K562 (cell line): ENCODE results near the gene ERAL1. TPM values are rescaled to one million over a fixed set of nuclear protein-coding genes. Genes with fewer than 3 reads are reported as not detected.
A peak's percentile ranks its signal among the peaks of the same experiment; 100 is the strongest.

ENCODE experiments used
- ATAC-seq: fragments of 200-7000 bp; cut with Tn5 transposase; 3 replicates; pipeline ENCODE4 v1.9.1; 2020; ENCODE audit warnings: moderate library complexity
- BruUV-seq: library from RNA; stranded (reverse); fragments of 400-500 nt; replicated peaks from 2 replicates; lab custom pipeline; 2021; lab: Mats Ljungman, UMichigan
- CTCF ChIA-PET: fragments of 300-600 bp; formaldehyde crosslinking; extraction: SDS; loops from one replicate; lab custom pipeline; 2021; ENCODE audit warnings: low intra/inter-chr PET ratio; lab: Yijun Ruan, JAX
- POLR2A ChIA-PET: fragments of 300-600, 350-650 bp; sonication (Branson Sonifier 250); formaldehyde crosslinking; extraction: SDS; loops from one replicate; lab custom pipeline; 2021; ENCODE audit warnings: antibody characterized with exemption, inconsistent platforms; lab: Yijun Ruan, JAX
- DNase-seq, 4 experiments: peaks; one replicate each; pipeline versions ENCODE4 v3.0.0 to v3.0.0-alpha.2; 2011 to 2018; ENCODE audit warnings: low spot score in 3 of 4, mixed read lengths in 3 of 4; ENCODE audit errors: extremely low read depth in 1 of 4
- FAIRE-seq: peaks from 2 replicates; lab custom pipeline; 2011; peaks lifted over from hg19 to GRCh38; lab: Jason Lieb, UNC
- H2AFZ ChIP-seq: 2 replicates; pipeline ENCODE4 v1.6.0; 2011; ENCODE audit warnings: low read depth, low read length, control low read depth, inconsistent platforms
- H3K27ac ChIP-seq: fragments of 200-600 bp; 3 replicates; pipeline ENCODE4 v1.8.0; 2011; ENCODE audit warnings: low read depth, mild to moderate bottlenecking, control low read depth, inconsistent platforms, low read length, moderate library complexity, mixed read lengths; ENCODE audit errors: extremely low read depth
- H3K27me3 ChIP-seq, 2 experiments: fragments of 300-600 bp in 1 of 2; 2 replicates in 1 of 2; 3 replicates in 1 of 2; pipeline versions ENCODE4 v1.6.0 to v1.8.0; 2011; ENCODE audit warnings: inconsistent platforms in 2 of 2, low read length in 2 of 2, mild to moderate bottlenecking in 1 of 2, mixed read lengths in 1 of 2, moderate library complexity in 1 of 2; ENCODE audit not compliant: control insufficient read depth in 2 of 2, insufficient read depth in 2 of 2
- H3K36me3 ChIP-seq: fragments of 300-600 bp; 3 replicates; pipeline ENCODE4 v1.8.0; 2011; ENCODE audit warnings: mild to moderate bottlenecking, low read length, inconsistent platforms; ENCODE audit not compliant: control insufficient read depth, insufficient read depth
- H3K4me1 ChIP-seq, 2 experiments: fragments of 200-600 bp in 1 of 2; replicated peaks in 1 of 2; 2 replicates in 1 of 2; 3 replicates in 1 of 2; pipeline versions ENCODE4 v1.5.1 to v1.8.0; 2011; ENCODE audit warnings: inconsistent platforms in 2 of 2, low read length in 2 of 2, mild to moderate bottlenecking in 1 of 2, mixed read lengths in 1 of 2, moderate library complexity in 1 of 2; ENCODE audit not compliant: control insufficient read depth in 2 of 2, insufficient read depth in 2 of 2
- H3K4me2 ChIP-seq: 2 replicates; pipeline ENCODE4 v1.6.1; 2011; ENCODE audit warnings: low read length, control low read depth, inconsistent platforms, mixed read lengths; ENCODE audit not compliant: insufficient read depth
- H3K4me3 ChIP-seq: fragments of 200-600 bp; sonication (generic), shearing (Covaris generic); 2 replicates; pipeline ENCODE4 v1.5.1; 2016; ENCODE audit warnings: control low read depth, inconsistent platforms
- H3K79me2 ChIP-seq: fragments of 200-600 bp; 3 replicates; pipeline ENCODE4 v1.8.0; 2011; ENCODE audit warnings: low read length, inconsistent platforms; ENCODE audit not compliant: control insufficient read depth, insufficient read depth
- H3K9ac ChIP-seq, 2 experiments: 2 replicates each; pipeline versions ENCODE4 v1.6.0 to v1.6.1; 2011; ENCODE audit warnings: low read depth in 2 of 2, low read length in 2 of 2, control low read depth in 1 of 2, inconsistent platforms in 1 of 2, mild to moderate bottlenecking in 1 of 2, mixed read lengths in 1 of 2; ENCODE audit not compliant: insufficient read depth in 1 of 2
- H3K9me1 ChIP-seq: one replicate; pipeline ENCODE4 v1.6.0; 2011; ENCODE audit warnings: inconsistent platforms, mild to moderate bottlenecking, low read length, moderate library complexity; ENCODE audit not compliant: control insufficient read depth, insufficient read depth
- H3K9me3 ChIP-seq: replicated peaks from 2 replicates; pipeline ENCODE4 v1.5.1; 2011; ENCODE audit warnings: low read depth, low read length, inconsistent platforms; ENCODE audit not compliant: control insufficient read depth, insufficient read depth
- H4K20me1 ChIP-seq: replicated peaks from 2 replicates; pipeline ENCODE4 v1.6.1; 2011; ENCODE audit warnings: low read length, inconsistent platforms, mixed read lengths; ENCODE audit not compliant: control insufficient read depth, insufficient read depth
- CBX3 ChIP-seq, 2 experiments: IDR thresholded peaks; 1 replicate in 1 of 2; 2 replicates in 1 of 2; pipeline ENCODE4 v1.6.1; 2012; ENCODE audit warnings: inconsistent platforms in 2 of 2, low read length in 2 of 2, borderline replicate concordance in 1 of 2, control low read depth in 1 of 2
- CHD4 ChIP-seq: fragments of 200-600 bp; sonication (generic); IDR thresholded peaks from 3 replicates; pipeline ENCODE4 v1.6.1; 2012; ENCODE audit warnings: low read depth, mild to moderate bottlenecking, mixed read lengths, low read length, inconsistent platforms; ENCODE audit not compliant: insufficient read depth, insufficient replicate concordance, poor library complexity, severe bottlenecking
- HDAC1 ChIP-seq, 2 experiments: fragments of 450-650 bp; IDR thresholded peaks; 2 replicates each; pipeline ENCODE4 v1.6.1; 2016 to 2017; ENCODE audit warnings: inconsistent platforms in 1 of 2, mild to moderate bottlenecking in 1 of 2, moderate library complexity in 1 of 2
- NR2C2 ChIP-seq, 2 experiments: fragments of 200-800 bp in 1 of 2; sonication (Bioruptor generic) in 1 of 2; sonication (generic) in 1 of 2; formaldehyde crosslinking in 1 of 2; IDR thresholded peaks; 2 replicates each; pipeline versions ENCODE4 v1.6.1 to v1.8.0; 2016 to 2022; ENCODE audit warnings: mild to moderate bottlenecking in 1 of 2, missing compliant biosample characterization in 1 of 2, missing genetic modification characterization in 1 of 2, missing genetic modification reagents in 1 of 2
- PML ChIP-seq: IDR thresholded peaks from 2 replicates; pipeline ENCODE4 v1.6.1; 2012; ENCODE audit warnings: low read length, inconsistent platforms
- SMAD2 ChIP-seq: fragments of 150-350 bp; IDR thresholded peaks from 2 replicates; pipeline ENCODE4 v1.6.1; 2014; ENCODE audit warnings: low read depth, mild to moderate bottlenecking, low read length
- TRIM28 ChIP-seq: fragments of 450-650 bp; IDR thresholded peaks from 2 replicates; pipeline ENCODE4 v1.6.1; 2017
- WGBS: fragments of 100-300 bp; shearing (Covaris generic); methylation state at CpG from one replicate; pipeline ENCODE4 v1.1.6; 2016; ENCODE audit warnings: low coverage, mixed read lengths; ENCODE audit not compliant: insufficient coverage; ENCODE audit errors: missing lambda C conversion rate; 5-methylcytosine and 5-hydroxymethylcytosine counted together
- in situ Hi-C: fragments of 300-500 bp; cut with MboI; formaldehyde crosslinking; loops from 4 replicates; pipeline ENCODE4 v1.15.0; 2018; ENCODE audit warnings: inconsistent platforms, mixed read lengths
- intact Hi-C: fragments of 100-400 bp; cut with micrococcal nuclease; formaldehyde crosslinking; loops from 2 replicates; pipeline ENCODE4 v1.14.2; 2022
- polyA plus RNA-seq, 8 experiments: library from polyadenylated mRNA; depleted of rRNA in 4 of 8; stranded (reverse) in 5 of 8; unstranded in 3 of 8; fragments of >200 nt; fragmentation: Nextera tagmentation in 2 of 8; fragmentation: Illumina TruSeq in 1 of 8; extraction: Ambion mirVana in 2 of 8; extraction: Trizol in 1 of 8; gene quantifications; 2 replicates each; pipeline versions ENCODE4 v1.2.1 to v1.2.3, GENCODE V29; 2011 to 2014; ENCODE audit warnings: inconsistent platforms in 1 of 8, missing spikeins in 1 of 8
- total RNA-seq, 7 experiments: library from RNA; depleted of rRNA in 6 of 7; stranded (reverse); fragments of >200 nt in 6 of 7; fragmentation: Illumina TruSeq in 2 of 7; extraction: Trizol in 2 of 7; gene quantifications; 2 replicates each; pipeline versions ENCODE4 v1.2.1 to v1.2.3, GENCODE V29; 2011 to 2021; ENCODE audit warnings: low replicate concordance in 1 of 7
- TF ChIP-seq, protein P1 (sequence below): fragments of 450-650 bp; IDR thresholded peaks from 2 replicates; pipeline ENCODE4 v1.6.1; 2018; ENCODE audit warnings: mild to moderate bottlenecking, low read depth; ENCODE audit not compliant: partially characterized antibody

The ERAL1 gene
- total and polyA plus RNA-seq, 9 of the 15 experiments (the other 6 are each of a cell fraction or from before 2014, with no cell fraction given) = 37.5 to 351 (median 106) TPM

DNA sequence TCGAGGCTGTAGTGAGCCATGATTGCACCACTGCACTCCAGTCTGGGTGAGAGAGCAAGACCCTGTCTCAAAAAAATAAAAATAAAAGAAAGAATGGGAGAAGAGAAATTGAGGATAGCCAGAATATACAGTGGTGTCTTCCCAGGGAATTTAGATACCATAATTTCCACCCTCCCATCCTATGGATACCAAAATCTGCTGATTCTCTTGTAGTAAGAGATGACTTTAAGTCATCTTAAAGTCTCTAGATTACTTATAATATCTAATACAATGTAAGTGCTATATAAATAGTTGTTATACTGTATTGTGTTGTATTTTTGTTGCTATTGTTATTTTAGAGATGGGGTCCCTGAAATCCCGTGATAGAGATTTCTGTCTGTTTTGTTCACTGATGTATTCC lies 1.5 kb upstream of the ERAL1 start:
- Histone ChIP-seq H3K4me2 (no peak overlapping the region), H3K27ac (no peak overlapping the region), H4K20me1 (no peaks in the 10 kb centered on the region), H3K9me3 (peaks cover 3% of the 10 kb centered on the region), H3K79me2 (peaks cover 29% of the 10 kb centered on the region), H3K4me3 (no peak overlapping the region), H3K4me1 (peaks cover 7 to 9% of the 10 kb centered on the region in 2 experiments; a peak in 3 of 5 replicates), H2AFZ (no peak overlapping the region), H3K9ac (no peak overlapping the region), H3K9me1 (no peaks in the 10 kb centered on the region), H3K27me3 (no peaks in the 10 kb centered on the region), H3K36me3 (peaks cover 16% of the 10 kb centered on the region)
- no peak for FAIRE-seq
- in situ Hi-C loops (no loop called here), intact Hi-C loops (no loop called here)
- no peak for TF ChIP-seq NR2C2 (CRISPR knock-in tag; IDR thresholded peaks at IDR 0.05)
- TF ChIP-seq NR2C2 (tag; IDR thresholded peaks at IDR 0.05) = no peak
- TF ChIP-seq CHD4 = no peak
- TF ChIP-seq CBX3 (IDR thresholded peaks at IDR 0.05; ENCODE audit: borderline replicate concordance in 1 of 2, low read length in 2 of 2) = peak in 1 of 2 experiments; percentile 89; a peak in 2 of 3 replicates
- TF ChIP-seq, protein P1, sequence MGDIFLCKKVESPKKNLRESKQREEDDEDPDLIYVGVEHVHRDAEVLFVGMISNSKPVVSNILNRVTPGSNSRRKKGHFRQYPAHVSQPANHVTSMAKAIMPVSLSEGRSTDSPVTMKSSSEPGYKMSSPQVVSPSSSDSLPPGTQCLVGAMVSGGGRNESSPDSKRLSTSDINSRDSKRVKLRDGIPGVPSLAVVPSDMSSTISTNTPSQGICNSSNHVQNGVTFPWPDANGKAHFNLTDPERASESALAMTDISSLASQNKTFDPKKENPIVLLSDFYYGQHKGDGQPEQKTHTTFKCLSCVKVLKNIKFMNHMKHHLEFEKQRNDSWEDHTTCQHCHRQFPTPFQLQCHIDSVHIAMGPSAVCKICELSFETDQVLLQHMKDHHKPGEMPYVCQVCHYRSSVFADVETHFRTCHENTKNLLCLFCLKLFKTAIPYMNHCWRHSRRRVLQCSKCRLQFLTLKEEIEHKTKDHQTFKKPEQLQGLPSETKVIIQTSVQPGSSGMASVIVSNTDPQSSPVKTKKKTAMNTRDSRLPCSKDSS = peak; percentile 59
- no peak for TF ChIP-seq PML
- peak; percentile 79 for TF ChIP-seq TRIM28
- TF ChIP-seq SMAD2 = no peak
- peak in 1 of 2 experiments; percentile 50; a peak in 1 of 4 replicates for TF ChIP-seq HDAC1 (IDR thresholded peaks at IDR 0.05)
- CTCF ChIA-PET = no interaction called here
- 80% methylated on average over 2 of the region's 2 CpGs for WGBS
- no TSS peak for BruUV-seq
- ATAC-seq = no peak
- POLR2A ChIA-PET = interaction anchor here (0.7 to 1.1 kb wide), 3 partner anchors 11 to 102 kb away, joined by 3 read pairs; partner anchors contain the start of gene FAM222B
- no peak for DNase-seq
